Stomach smooth muscle (tissue), 2 donors: ENCODE measurements around the gene AGBL1.

Experiments
- H3K27ac ChIP-seq: one replicate; pipeline ENCODE4 v1.7.0; 2013; ENCODE audit warnings: mild to moderate bottlenecking, low read length, inconsistent platforms
- H3K27me3 ChIP-seq, 2 donors: one replicate each; pipeline ENCODE4 v1.7.0; 2013; ENCODE audit warnings: low read length in 2 of 2; ENCODE audit not compliant: insufficient read depth in 2 of 2, control insufficient read depth in 1 of 2
- H3K36me3 ChIP-seq, 2 donors: one replicate each; pipeline ENCODE4 v1.7.0; 2013; ENCODE audit warnings: low read length in 2 of 2; ENCODE audit not compliant: control insufficient read depth in 2 of 2, insufficient read depth in 2 of 2
- H3K4me1 ChIP-seq: one replicate; pipeline ENCODE4 v1.7.0; 2013; ENCODE audit warnings: low read length; ENCODE audit not compliant: control insufficient read depth, insufficient read depth
- H3K4me3 ChIP-seq, 2 donors: one replicate each; pipeline ENCODE4 v1.7.0; 2013; ENCODE audit warnings: low read length in 2 of 2
- H3K9ac ChIP-seq, 2 donors: one replicate each; pipeline ENCODE4 v1.7.0; 2013; ENCODE audit warnings: low read length in 2 of 2, mild to moderate bottlenecking in 1 of 2
- H3K9me3 ChIP-seq, 2 donors: one replicate each; pipeline ENCODE4 v1.7.0; 2013; ENCODE audit warnings: low read length in 2 of 2; ENCODE audit not compliant: control insufficient read depth in 2 of 2
- donor health status: healthy.
- donor health status: Pancreatic carcinoma.

AGBL1 gene

GRCh38 chr15:86915811-86916331 is 836.2 kb downstream of the AGBL1 start:
- Histone ChIP-seq H3K4me1 (no peaks in the 10 kb centered on the region), H3K4me3 (no peak overlapping the region), H3K27ac (no peak overlapping the region), H3K9ac (no peak overlapping the region), H3K36me3 (no peaks in the 10 kb centered on the region), H3K9me3 (no peaks in the 10 kb centered on the region), H3K27me3 (peaks cover 0 to 2% of the 10 kb centered on the region in 2 donors)

- Histone ChIP-seq H3K27ac (no peak overlapping the region), H3K9me3 (no peaks in the 10 kb centered on the region), H3K4me1 (no peaks in the 10 kb centered on the region), H3K4me3 (no peak overlapping the region), H3K36me3 (no peaks in the 10 kb centered on the region), H3K9ac (no peak overlapping the region), H3K27me3 (peaks cover 0 to 2% of the 10 kb centered on the region in 2 donors)
Measured at GRCh38 chr15:86916671-86917360, 837.1 kb downstream of the AGBL1 start.

- Histone ChIP-seq H3K27me3 (peaks cover 0 to 2% of the 10 kb centered on the region in 2 donors), H3K36me3 (no peaks in the 10 kb centered on the region), H3K4me1 (no peaks in the 10 kb centered on the region), H3K9me3 (no peaks in the 10 kb centered on the region), H3K9ac (no peak overlapping the region), H3K27ac (no peak overlapping the region), H3K4me3 (no peak overlapping the region)
Measured at GRCh38 chr15:86917361-86917671, 837.6 kb downstream of the AGBL1 start.

- Histone ChIP-seq H3K36me3 (no peaks in the 10 kb centered on the region), H3K4me3 (no peak overlapping the region), H3K27ac (no peak overlapping the region), H3K27me3 (peaks cover 0 to 2% of the 10 kb centered on the region in 2 donors), H3K9ac (no peak overlapping the region), H3K4me1 (no peaks in the 10 kb centered on the region), H3K9me3 (no peaks in the 10 kb centered on the region)
Measured at GRCh38 chr15:86919581-86919980, 839.9 kb downstream of the AGBL1 start.

- H3K4me3 ChIP-seq = no peak overlapping the region
Measured at GRCh38 chr15:86929461-86929860, 849.8 kb downstream of the AGBL1 start.

GRCh38 chr15:86932456-86932855 is 852.8 kb downstream of the AGBL1 start:
- H3K4me1 ChIP-seq = no peaks in the 10 kb centered on the region
- no peaks in the 10 kb centered on the region for H3K36me3 ChIP-seq
- H3K9me3 ChIP-seq = no peaks in the 10 kb centered on the region
- no peak overlapping the region for H3K9ac ChIP-seq
- H3K27ac ChIP-seq = no peak overlapping the region
- no peak overlapping the region for H3K4me3 ChIP-seq
- no peaks in the 10 kb centered on the region for H3K27me3 ChIP-seq

More at GRCh38 chr15:86929461-86929860, 849.8 kb downstream of the AGBL1 start:
- Histone ChIP-seq H3K36me3 (no peaks in the 10 kb centered on the region), H3K27me3 (no peaks in the 10 kb centered on the region), H3K27ac (no peak overlapping the region), H3K4me1 (no peaks in the 10 kb centered on the region), H3K9me3 (no peaks in the 10 kb centered on the region), H3K9ac (no peak overlapping the region)

GRCh38 chr15:86935841-86936240 is 856.2 kb downstream of the AGBL1 start:
- H3K36me3 ChIP-seq = no peaks in the 10 kb centered on the region

GRCh38 chr15:86942285-86942684 is 862.6 kb downstream of the AGBL1 start:
- Histone ChIP-seq H3K27me3 (no peaks in the 10 kb centered on the region), H3K4me3 (no peak overlapping the region), H3K27ac (no peak overlapping the region), H3K4me1 (no peaks in the 10 kb centered on the region), H3K9ac (no peak overlapping the region), H3K36me3 (no peaks in the 10 kb centered on the region), H3K9me3 (peaks cover 0 to 2% of the 10 kb centered on the region in 2 donors)

More at GRCh38 chr15:86935841-86936240, 856.2 kb downstream of the AGBL1 start:
- no peaks in the 10 kb centered on the region for H3K4me1 ChIP-seq
- no peaks in the 10 kb centered on the region for H3K27me3 ChIP-seq
- no peaks in the 10 kb centered on the region for H3K9me3 ChIP-seq
- H3K4me3 ChIP-seq = no peak overlapping the region
- no peak overlapping the region for H3K9ac ChIP-seq
- no peak overlapping the region for H3K27ac ChIP-seq

- no peaks in the 10 kb centered on the region for H3K4me1 ChIP-seq
- H3K27ac ChIP-seq = no peak overlapping the region
- no peak overlapping the region for H3K9ac ChIP-seq
- no peaks in the 10 kb centered on the region for H3K9me3 ChIP-seq
- H3K4me3 ChIP-seq = no peak overlapping the region
- no peaks in the 10 kb centered on the region for H3K36me3 ChIP-seq
- no peaks in the 10 kb centered on the region for H3K27me3 ChIP-seq
Measured at GRCh38 chr15:86948719-86949118, 869.0 kb downstream of the AGBL1 start.

GRCh38 chr15:86959254-86959653 is 879.6 kb downstream of the AGBL1 start:
- Histone ChIP-seq H3K27me3 (no peaks in the 10 kb centered on the region), H3K27ac (no peak overlapping the region), H3K4me1 (no peaks in the 10 kb centered on the region), H3K9ac (no peak overlapping the region), H3K36me3 (no peaks in the 10 kb centered on the region), H3K9me3 (no peaks in the 10 kb centered on the region), H3K4me3 (no peak overlapping the region)

- Histone ChIP-seq H3K9me3 (no peaks in the 10 kb centered on the region), H3K9ac (no peak overlapping the region), H3K36me3 (no peaks in the 10 kb centered on the region), H3K4me1 (no peaks in the 10 kb centered on the region), H3K27ac (no peak overlapping the region), H3K4me3 (no peak overlapping the region), H3K27me3 (no peaks in the 10 kb centered on the region)
Measured at GRCh38 chr15:86961669-86962068, 882.0 kb downstream of the AGBL1 start.
